Measurements from ENCODE around the gene FAM120B.

Gene FAM120B

GRCh38 chr6:170367241-170367640 lies 60.7 kb downstream of the FAM120B start:
- H3K4me1 ChIP-seq (ENCODE audit: control insufficient read depth, insufficient read depth, low read length), result no peaks in the 10 kb centered on the region
- peaks cover 45% of the 10 kb centered on the region for H3K36me3 ChIP-seq (ENCODE audit: control insufficient read depth, insufficient read depth, low read length, severe bottlenecking)
- DNase-seq (ENCODE audit: low read depth), result no peak
- no peak overlapping the region for H3K9ac ChIP-seq (ENCODE audit: low read length)
- no peaks in the 10 kb centered on the region for H3K27me3 ChIP-seq (replicated peaks; ENCODE audit: control insufficient read depth, insufficient read depth, low read length)
- no peaks in the 10 kb centered on the region for H3K9me3 ChIP-seq (ENCODE audit: control insufficient read depth, low read length)
- no peak overlapping the region for H3K4me3 ChIP-seq (ENCODE audit: low read length)

- Histone ChIP-seq H3K4me3 (ENCODE audit: low read length) (no peak overlapping the region), H3K27me3 (replicated peaks; ENCODE audit: control insufficient read depth, insufficient read depth, low read length) (no peaks in the 10 kb centered on the region), H3K4me1 (ENCODE audit: control insufficient read depth, insufficient read depth, low read length) (no peaks in the 10 kb centered on the region), H3K36me3 (ENCODE audit: control insufficient read depth, insufficient read depth, low read length, severe bottlenecking) (peaks cover 42% of the 10 kb centered on the region), H3K9me3 (ENCODE audit: control insufficient read depth, low read length) (no peaks in the 10 kb centered on the region), H3K9ac (ENCODE audit: low read length) (no peak overlapping the region)
- no peak for DNase-seq (ENCODE audit: low read depth)
These were observed 62.0 kb downstream of the FAM120B start for GRCh38 chr6:170368544-170368943.

GRCh38 chr6:170369403-170369802 lies 62.8 kb downstream of the FAM120B start:
- Histone ChIP-seq H3K4me3 (ENCODE audit: low read length) (no peak overlapping the region), H3K27me3 (replicated peaks; ENCODE audit: control insufficient read depth, insufficient read depth, low read length) (no peaks in the 10 kb centered on the region), H3K9ac (ENCODE audit: low read length) (no peak overlapping the region), H3K9me3 (ENCODE audit: control insufficient read depth, low read length) (no peaks in the 10 kb centered on the region), H3K36me3 (ENCODE audit: control insufficient read depth, insufficient read depth, low read length, severe bottlenecking) (peaks cover 39% of the 10 kb centered on the region), H3K4me1 (ENCODE audit: control insufficient read depth, insufficient read depth, low read length) (peaks cover under 1% of the 10 kb centered on the region)
- DNase-seq (ENCODE audit: low read depth), result no peak

GRCh38 chr6:170370416-170370815 lies 63.9 kb downstream of the FAM120B start:
- Histone ChIP-seq H3K36me3 (ENCODE audit: control insufficient read depth, insufficient read depth, low read length, severe bottlenecking) (peaks cover 31% of the 10 kb centered on the region), H3K9me3 (ENCODE audit: control insufficient read depth, low read length) (no peaks in the 10 kb centered on the region), H3K27me3 (replicated peaks; ENCODE audit: control insufficient read depth, insufficient read depth, low read length) (no peaks in the 10 kb centered on the region), H3K4me3 (ENCODE audit: low read length) (no peak overlapping the region), H3K4me1 (ENCODE audit: control insufficient read depth, insufficient read depth, low read length) (peaks cover 11% of the 10 kb centered on the region), H3K9ac (ENCODE audit: low read length) (no peak overlapping the region)
- DNase-seq (ENCODE audit: low read depth), result no peak

GRCh38 chr6:170371080-170371479 lies 64.5 kb downstream of the FAM120B start:
- peaks cover 35% of the 10 kb centered on the region for H3K36me3 ChIP-seq (ENCODE audit: control insufficient read depth, insufficient read depth, low read length, severe bottlenecking)
- DNase-seq (ENCODE audit: low read depth), result no peak
- H3K9ac ChIP-seq (ENCODE audit: low read length), result no peak overlapping the region
- H3K27me3 ChIP-seq (replicated peaks; ENCODE audit: control insufficient read depth, insufficient read depth, low read length), result no peaks in the 10 kb centered on the region
- H3K9me3 ChIP-seq (ENCODE audit: control insufficient read depth, low read length), result no peaks in the 10 kb centered on the region
- no peak overlapping the region for H3K4me3 ChIP-seq (ENCODE audit: low read length)
- peaks cover 14% of the 10 kb centered on the region for H3K4me1 ChIP-seq (ENCODE audit: control insufficient read depth, insufficient read depth, low read length)

GRCh38 chr6:170371588-170371987 lies 65.0 kb downstream of the FAM120B start:
- no peaks in the 10 kb centered on the region for H3K27me3 ChIP-seq (replicated peaks; ENCODE audit: control insufficient read depth, insufficient read depth, low read length)
- H3K9ac ChIP-seq (ENCODE audit: low read length), result no peak overlapping the region
- H3K36me3 ChIP-seq (ENCODE audit: control insufficient read depth, insufficient read depth, low read length, severe bottlenecking), result peaks cover 37% of the 10 kb centered on the region
- no peak overlapping the region for H3K4me3 ChIP-seq (ENCODE audit: low read length)
- H3K4me1 ChIP-seq (ENCODE audit: control insufficient read depth, insufficient read depth, low read length), result peaks cover 14% of the 10 kb centered on the region
- no peak for DNase-seq (ENCODE audit: low read depth)
- no peaks in the 10 kb centered on the region for H3K9me3 ChIP-seq (ENCODE audit: control insufficient read depth, low read length)

- no peak for DNase-seq (ENCODE audit: low read depth)
- Histone ChIP-seq H3K27me3 (replicated peaks; ENCODE audit: control insufficient read depth, insufficient read depth, low read length) (no peaks in the 10 kb centered on the region), H3K36me3 (ENCODE audit: control insufficient read depth, insufficient read depth, low read length, severe bottlenecking) (peaks cover 33% of the 10 kb centered on the region), H3K4me1 (ENCODE audit: control insufficient read depth, insufficient read depth, low read length) (peaks cover 14% of the 10 kb centered on the region), H3K4me3 (ENCODE audit: low read length) (no peak overlapping the region), H3K9me3 (ENCODE audit: control insufficient read depth, low read length) (no peaks in the 10 kb centered on the region), H3K9ac (ENCODE audit: low read length) (no peak overlapping the region)
These were observed 66.1 kb downstream of the FAM120B start for GRCh38 chr6:170372380-170373325.

- Histone ChIP-seq H3K27me3 (replicated peaks; ENCODE audit: control insufficient read depth, insufficient read depth, low read length) (no peaks in the 10 kb centered on the region), H3K9ac (ENCODE audit: low read length) (no peak overlapping the region), H3K4me3 (ENCODE audit: low read length) (no peak overlapping the region), H3K4me1 (ENCODE audit: control insufficient read depth, insufficient read depth, low read length) (peaks cover 14% of the 10 kb centered on the region), H3K9me3 (ENCODE audit: control insufficient read depth, low read length) (no peaks in the 10 kb centered on the region), H3K36me3 (ENCODE audit: control insufficient read depth, insufficient read depth, low read length, severe bottlenecking) (peaks cover 17% of the 10 kb centered on the region)
- DNase-seq (ENCODE audit: low read depth), result no peak
These were observed 68.2 kb downstream of the FAM120B start for GRCh38 chr6:170374571-170375444.

GRCh38 chr6:170375661-170376060 lies 69.1 kb downstream of the FAM120B start:
- Histone ChIP-seq H3K27me3 (replicated peaks; ENCODE audit: control insufficient read depth, insufficient read depth, low read length) (no peaks in the 10 kb centered on the region), H3K9me3 (ENCODE audit: control insufficient read depth, low read length) (no peaks in the 10 kb centered on the region), H3K4me3 (ENCODE audit: low read length) (no peak overlapping the region), H3K36me3 (ENCODE audit: control insufficient read depth, insufficient read depth, low read length, severe bottlenecking) (peaks cover 11% of the 10 kb centered on the region), H3K9ac (ENCODE audit: low read length) (no peak overlapping the region), H3K4me1 (ENCODE audit: control insufficient read depth, insufficient read depth, low read length) (peaks cover 14% of the 10 kb centered on the region)
- DNase-seq (ENCODE audit: low read depth), result no peak

GRCh38 chr6:170376386-170377043 lies 70.0 kb downstream of the FAM120B start:
- Histone ChIP-seq H3K4me1 (ENCODE audit: control insufficient read depth, insufficient read depth, low read length) (peaks cover 14% of the 10 kb centered on the region), H3K9me3 (ENCODE audit: control insufficient read depth, low read length) (no peaks in the 10 kb centered on the region), H3K27me3 (replicated peaks; ENCODE audit: control insufficient read depth, insufficient read depth, low read length) (no peaks in the 10 kb centered on the region), H3K36me3 (ENCODE audit: control insufficient read depth, insufficient read depth, low read length, severe bottlenecking) (peaks cover 10% of the 10 kb centered on the region), H3K9ac (ENCODE audit: low read length) (no peak overlapping the region), H3K4me3 (ENCODE audit: low read length) (no peak overlapping the region)
- DNase-seq (ENCODE audit: low read depth), result no peak

- peaks cover 10% of the 10 kb centered on the region for H3K36me3 ChIP-seq (ENCODE audit: control insufficient read depth, insufficient read depth, low read length, severe bottlenecking)
- H3K9me3 ChIP-seq (ENCODE audit: control insufficient read depth, low read length), result no peaks in the 10 kb centered on the region
- H3K4me3 ChIP-seq (ENCODE audit: low read length), result no peak overlapping the region
- H3K27me3 ChIP-seq (replicated peaks; ENCODE audit: control insufficient read depth, insufficient read depth, low read length), result no peaks in the 10 kb centered on the region
- no peak overlapping the region for H3K9ac ChIP-seq (ENCODE audit: low read length)
- H3K4me1 ChIP-seq (ENCODE audit: control insufficient read depth, insufficient read depth, low read length), result peaks cover 14% of the 10 kb centered on the region
- DNase-seq (ENCODE audit: low read depth), result no peak
These were observed 71.9 kb downstream of the FAM120B start for GRCh38 chr6:170378502-170378901.

All from adipocyte (in vitro differentiated cells).